DMS53 treated with DMSO at 0.1 percent for 48 hours (cell line): ENCODE results near the gene PAX3.

Source experiments
- DNase-seq: peaks from one replicate; lab custom pipeline; 2025; ENCODE audit not compliant: unreplicated experiment; lab: John Stamatoyannopoulos, UW

PAX3 gene

DNA sequence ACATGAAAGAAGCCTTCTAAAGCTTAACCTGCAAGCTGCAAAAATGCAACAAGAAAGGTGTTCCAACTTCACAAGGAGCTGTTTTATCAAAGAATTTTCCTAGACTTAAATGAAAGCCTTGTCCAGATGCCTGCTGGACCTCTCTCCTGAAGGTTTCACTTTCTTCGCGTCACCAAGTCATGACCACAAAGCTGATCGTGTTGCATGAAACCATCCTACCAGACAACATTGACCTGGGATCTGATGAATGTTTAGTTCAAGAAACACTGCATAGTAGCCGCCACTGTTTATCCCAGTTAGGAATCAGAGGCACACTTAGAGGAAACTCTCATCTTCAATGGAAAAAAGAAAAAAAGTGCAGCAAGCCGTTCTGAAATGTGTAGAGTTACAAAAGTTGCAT is 26.9 kb downstream of the PAX3 start:
- no peak for DNase-seq

- no peak for DNase-seq
Observed at GRCh38 chr2:222270396-222270795, 28.4 kb downstream of the PAX3 start.

DNA sequence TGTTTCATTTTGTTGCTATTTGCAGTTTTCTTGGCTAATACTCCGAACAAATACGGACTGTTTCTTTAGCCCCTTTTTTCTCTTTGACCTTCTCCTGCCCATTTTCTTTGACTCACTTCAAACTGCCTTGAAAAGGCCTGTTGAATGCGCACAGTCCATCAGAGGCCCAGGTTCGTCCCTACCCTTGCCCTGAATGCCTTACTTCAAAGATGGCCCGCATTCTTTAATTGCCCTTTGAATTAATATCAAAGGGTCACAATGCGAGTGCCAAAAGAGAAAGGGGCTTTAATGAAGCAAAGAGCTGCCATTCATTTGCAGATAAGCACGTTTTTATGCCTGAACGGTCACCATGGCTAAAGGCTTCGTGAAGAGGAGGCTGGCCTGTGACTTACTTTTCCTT is 29.7 kb downstream of the PAX3 start:
- no peak for DNase-seq

GRCh38 chr2:222268311-222268990 is 30.3 kb downstream of the PAX3 start:
- DNase-seq: no peak

GRCh38 chr2:222264791-222265320 is 33.9 kb downstream of the PAX3 start:
- DNase-seq: no peak

GRCh38 chr2:222261504-222261903 is 37.3 kb downstream of the PAX3 start:
- no peak for DNase-seq

DNA sequence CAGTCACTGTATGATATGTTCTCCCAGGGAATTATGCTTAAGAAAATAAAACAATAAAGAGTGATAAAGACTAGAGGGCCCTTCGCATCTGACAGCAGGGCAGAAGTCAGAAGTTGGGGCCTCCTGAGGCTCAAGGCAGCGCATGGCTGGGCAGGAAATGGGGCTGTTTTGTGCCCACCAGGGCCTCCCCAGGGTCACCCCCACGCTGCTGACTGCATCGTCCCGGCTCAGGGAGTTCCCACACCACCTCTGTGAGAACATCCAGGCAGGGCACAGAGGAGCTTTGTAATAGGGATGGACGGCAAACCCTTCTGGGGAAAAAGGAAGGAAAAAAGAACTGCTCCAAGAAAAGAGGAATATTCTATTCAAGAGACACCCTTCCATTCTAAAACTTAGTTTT is 41.2 kb downstream of the PAX3 start:
- no peak for DNase-seq

- DNase-seq: no peak
Observed at GRCh38 chr2:222256250-222256649, 42.5 kb downstream of the PAX3 start.

DNA sequence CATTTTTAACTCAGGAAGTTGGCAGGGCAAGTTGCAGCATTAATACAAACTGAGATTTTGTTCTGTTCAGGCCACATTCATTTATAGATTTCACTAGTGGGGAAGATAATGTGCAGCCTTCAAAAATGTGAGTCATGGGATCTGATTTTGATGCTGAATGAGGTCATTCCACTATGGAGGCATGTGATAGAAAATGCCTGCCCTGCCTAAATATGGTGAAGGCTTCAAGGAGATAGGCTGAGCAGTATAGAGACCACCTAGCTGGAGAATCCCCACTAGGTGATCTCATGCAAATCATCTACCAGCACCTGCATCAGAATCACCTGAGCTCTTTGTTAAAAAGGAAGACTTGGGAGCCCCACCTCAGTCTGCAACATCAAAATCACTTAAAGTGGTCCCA is 43.7 kb downstream of the PAX3 start:
- no peak for DNase-seq

- DNase-seq: no peak
Observed at GRCh38 chr2:222250313-222250712, 48.5 kb downstream of the PAX3 start.

DNA sequence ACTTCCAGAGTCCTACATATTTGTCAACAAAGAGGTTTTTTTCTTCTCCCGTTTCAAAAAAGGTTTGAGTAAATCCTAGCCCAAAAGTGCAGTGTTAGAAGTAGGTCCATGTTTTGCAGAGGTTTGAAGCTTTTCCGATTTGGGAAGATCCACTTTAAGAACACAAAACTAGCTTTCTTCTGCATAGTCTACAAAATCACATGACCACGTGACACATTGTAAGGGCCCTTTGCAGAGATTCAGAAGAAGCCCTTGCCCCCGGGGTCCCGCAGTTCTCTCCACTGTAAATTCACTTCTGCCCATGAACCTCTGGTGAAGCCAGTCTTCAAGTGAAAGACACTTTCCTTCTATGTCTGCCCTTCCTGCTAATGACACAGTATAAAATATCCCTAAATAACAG is 49.4 kb downstream of the PAX3 start:
- DNase-seq: no peak

GRCh38 chr2:222248818-222249217 is 50.0 kb downstream of the PAX3 start:
- DNase-seq: no peak

DNA sequence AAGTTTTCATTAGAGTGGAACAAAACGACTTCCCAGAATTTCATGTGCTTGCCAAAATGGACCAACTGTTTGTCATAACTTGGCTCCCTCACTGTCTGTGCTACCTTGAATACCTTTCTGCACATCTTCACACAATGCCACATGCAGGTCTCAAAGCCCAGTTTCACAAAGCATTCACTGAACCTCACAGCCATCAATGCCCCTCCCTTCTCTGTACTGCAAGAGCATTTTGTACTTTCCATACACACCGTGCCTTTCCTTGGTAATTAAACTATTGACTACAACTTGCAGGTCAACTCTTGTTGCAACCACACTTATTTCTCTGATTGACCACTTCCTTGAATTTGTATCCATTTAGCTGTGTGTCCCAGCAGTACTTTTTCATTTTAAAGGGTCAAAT is 50.5 kb downstream of the PAX3 start:
- DNase-seq: no peak

GRCh38 chr2:222242532-222242931 is 56.3 kb downstream of the PAX3 start:
- DNase-seq: no peak

GRCh38 chr2:222241128-222241870 is 57.5 kb downstream of the PAX3 start:
- no peak for DNase-seq

DNA sequence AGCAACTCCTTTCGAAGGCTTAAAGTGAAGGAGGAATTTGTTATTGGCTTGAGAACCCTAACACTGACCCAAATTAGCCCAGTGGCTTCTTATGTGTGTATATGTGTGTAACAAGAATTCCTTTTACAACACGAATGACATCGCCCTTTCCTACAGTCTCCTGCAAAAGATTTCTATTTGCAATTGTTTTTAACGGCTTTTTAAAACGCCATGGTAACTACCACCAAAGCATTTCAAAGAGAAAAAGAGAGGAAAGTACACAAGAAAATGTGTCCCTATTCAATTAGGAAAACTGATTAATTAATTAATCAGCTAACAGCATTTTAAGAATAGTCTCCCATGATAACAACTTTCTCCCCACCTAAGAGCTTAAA is 58.1 kb downstream of the PAX3 start:
- DNase-seq: no peak

DNA sequence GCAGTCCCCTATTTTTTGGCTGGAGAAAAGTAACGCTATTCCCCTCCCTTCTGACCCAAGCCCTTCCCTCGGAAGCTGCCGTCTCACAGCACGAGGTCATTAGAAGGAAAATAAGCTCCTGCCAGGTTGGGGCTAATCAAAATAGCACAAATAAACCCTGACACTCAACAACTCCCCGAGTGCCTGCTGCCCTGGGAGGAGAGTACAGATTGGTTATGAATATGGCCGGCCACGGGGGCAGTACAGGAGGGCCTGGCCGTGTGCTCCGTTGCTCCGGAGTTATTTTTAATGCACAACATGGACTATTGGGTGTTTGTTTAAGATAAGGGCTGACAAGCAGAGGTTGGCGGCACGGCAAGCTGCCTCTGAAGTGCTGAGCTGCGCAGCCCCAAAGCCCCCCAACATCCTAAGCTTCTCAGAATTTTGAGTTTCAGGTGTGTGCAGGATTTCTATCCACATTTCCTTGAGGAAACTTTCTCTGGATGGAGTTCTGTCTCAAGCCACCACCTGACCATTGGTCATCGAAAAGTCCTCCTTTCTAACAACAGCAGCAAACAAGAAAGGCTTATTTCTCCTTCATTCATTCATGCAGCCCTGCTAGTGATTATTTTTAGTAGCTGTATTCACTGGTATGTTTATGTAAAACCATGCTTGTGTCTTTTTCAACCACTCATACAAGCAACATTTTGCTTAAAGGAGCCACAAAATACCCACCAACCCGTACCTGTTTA is 58.7 kb downstream of the PAX3 start:
- DNase-seq: no peak

DNA sequence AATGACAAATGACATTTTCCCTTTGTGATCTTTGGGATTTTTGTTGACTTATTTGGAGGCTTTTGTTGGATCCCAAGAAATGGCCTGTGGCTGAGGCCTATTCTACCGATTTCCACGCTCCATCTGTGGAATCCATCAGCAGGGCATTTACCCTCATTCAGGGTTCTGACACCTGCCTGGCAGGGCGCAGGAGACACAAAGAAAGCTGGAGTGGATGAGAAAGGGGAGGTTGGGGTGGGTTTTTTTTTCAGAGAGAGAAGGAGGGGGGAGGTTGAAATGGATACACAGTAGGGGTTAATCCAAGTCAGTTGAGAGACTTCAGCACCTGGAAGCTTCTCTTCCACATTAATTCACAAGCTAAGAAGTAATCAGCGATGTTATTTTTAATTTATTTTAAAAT is 59.7 kb downstream of the PAX3 start:
- DNase-seq: no peak

DNA sequence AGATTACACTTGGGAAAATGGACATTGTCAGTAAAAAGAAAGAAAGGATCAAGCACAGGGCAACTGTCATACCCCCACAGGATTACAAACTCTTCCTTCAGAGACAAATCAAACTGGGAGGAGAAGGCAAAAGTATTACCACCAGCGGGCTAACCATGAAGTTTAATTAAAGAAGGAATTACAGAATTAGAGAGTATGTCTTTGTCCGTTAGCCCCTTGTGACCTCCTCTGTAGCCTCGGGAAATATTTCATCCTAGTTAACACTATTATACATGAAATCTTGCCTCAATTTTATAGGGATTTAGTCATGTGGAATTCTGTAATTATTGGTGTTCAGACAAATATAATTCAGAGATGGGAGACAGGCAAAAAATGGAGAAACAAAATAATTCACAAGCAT is 60.7 kb downstream of the PAX3 start:
- no peak for DNase-seq

- no peak for DNase-seq
Observed at GRCh38 chr2:222232839-222233238, 66.0 kb downstream of the PAX3 start.

- DNase-seq: no peak
Observed at GRCh38 chr2:222232372-222232771, 66.4 kb downstream of the PAX3 start.

GRCh38 chr2:222228054-222228453 is 70.7 kb downstream of the PAX3 start:
- no peak for DNase-seq
